Measurements from ENCODE around the gene ATXN3.
"Not testable (repeated sequence)": the region's sequence is repeated elsewhere in the genome, so short reads cannot be mapped to it uniquely, and the experiment has no call there.

The ATXN3 gene

DNA sequence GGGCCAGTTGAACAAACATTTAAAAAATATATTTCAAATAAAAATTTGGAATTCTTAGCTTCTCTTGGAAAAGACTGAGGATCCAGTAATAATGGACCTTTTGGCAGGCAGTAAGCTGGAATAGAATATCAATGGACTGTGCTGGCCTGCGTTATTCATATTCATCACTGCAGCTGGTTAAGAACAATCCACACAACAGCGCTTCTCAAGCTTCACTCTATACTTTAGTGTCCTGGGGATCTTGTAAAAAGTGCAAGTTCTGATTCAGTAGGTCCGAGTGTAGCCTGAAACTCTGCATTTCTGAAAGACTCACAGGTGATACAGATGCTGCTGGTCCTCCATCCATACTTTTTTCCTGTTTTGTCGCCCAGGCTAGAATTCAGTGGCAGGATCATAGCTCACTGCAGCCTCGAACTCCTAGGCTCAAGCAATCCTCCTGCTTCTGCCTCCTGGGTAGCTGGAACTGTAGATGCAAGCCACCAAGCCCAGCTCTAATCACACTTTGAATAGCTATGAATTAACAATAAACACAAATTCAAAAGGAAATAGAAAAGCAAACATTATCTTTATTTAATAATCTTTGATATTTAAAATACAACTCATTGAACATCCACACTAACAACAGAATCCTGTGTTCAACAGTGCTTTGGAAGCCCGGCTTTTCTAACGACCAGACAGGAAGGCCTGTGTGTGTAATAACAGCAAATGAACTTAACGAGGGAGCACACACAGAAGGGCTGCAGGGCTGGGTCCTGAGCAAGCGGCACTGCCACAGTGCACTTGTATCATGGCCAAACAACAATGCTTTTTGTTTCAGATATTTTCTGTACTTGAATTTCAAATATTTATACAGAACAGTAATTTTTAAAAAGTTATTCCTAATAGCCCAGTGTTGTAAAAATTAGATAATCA, 48.1 kb downstream of the ATXN3 start:
- no peak for DNase-seq

DNA sequence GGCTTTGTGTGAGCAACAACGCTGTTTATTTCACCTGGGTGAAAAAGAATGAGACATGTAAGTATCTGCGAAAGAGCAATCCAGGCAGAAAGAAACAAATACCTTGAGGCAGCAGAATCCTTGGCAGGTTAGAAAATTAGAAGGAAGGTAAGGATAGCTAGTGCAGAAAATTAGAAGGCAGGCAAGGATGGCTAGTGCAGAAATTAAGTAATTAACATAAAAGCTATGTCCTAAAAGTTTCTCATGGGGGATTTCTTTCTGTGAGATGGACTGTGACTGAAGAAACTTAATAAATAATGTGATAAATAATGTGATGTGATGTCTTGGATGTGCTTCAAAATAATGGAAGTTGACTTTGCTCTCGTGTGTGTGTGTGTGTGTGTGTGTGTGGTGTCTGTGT, 56.6 kb downstream of the ATXN3 start:
- no peak for DNase-seq

GRCh38 chr14:92049221-92049620, 57.2 kb downstream of the ATXN3 start:
- not testable (repeated sequence) for DNase-seq

DNA sequence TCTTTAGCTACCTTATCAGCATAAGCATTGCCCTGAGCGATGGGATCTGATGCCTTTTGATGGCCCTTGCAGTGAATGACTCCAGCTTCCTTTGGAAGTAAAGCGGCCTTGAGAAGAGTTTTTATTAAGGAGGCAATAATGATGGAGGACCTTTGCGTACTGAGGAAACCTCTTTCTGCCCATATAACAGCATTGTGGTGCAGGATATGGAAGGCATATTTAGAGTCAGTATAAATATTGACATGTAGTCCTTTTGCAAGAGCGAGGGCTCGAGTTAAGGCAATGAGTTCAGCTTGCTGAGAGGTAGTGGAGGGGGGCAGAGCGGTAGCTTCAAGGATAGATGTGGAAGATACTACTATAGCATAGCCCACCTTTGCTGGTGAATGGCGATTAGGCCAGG, 60.5 kb downstream of the ATXN3 start:
- DNase-seq, result not testable (repeated sequence)

- DNase-seq, result not testable (repeated sequence)
These were observed 64.6 kb downstream of the ATXN3 start for GRCh38 chr14:92041766-92042165.

DNA sequence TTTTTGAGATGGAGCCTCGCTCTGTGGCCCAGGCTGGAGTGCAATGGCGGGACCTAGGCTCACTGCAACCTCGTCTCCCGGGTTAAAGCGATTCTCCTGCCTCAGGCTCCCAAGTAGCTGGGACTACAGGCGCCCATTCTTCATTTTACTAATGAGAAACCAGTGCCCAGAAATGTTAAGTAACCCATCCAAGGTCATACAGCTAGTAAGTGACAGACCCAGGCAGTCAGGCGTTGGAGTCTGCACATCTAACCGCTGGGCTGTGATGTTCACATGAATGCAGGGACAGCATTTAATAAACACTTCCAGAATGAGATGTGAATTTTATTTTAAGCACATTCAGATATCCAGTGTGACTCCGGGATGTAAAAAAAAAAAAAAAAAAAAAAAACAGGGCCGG, 65.2 kb downstream of the ATXN3 start:
- DNase-seq, result no peak

- peak; percentile 7 for DNase-seq
These were observed 65.8 kb downstream of the ATXN3 start for GRCh38 chr14:92040431-92041051.

DNA sequence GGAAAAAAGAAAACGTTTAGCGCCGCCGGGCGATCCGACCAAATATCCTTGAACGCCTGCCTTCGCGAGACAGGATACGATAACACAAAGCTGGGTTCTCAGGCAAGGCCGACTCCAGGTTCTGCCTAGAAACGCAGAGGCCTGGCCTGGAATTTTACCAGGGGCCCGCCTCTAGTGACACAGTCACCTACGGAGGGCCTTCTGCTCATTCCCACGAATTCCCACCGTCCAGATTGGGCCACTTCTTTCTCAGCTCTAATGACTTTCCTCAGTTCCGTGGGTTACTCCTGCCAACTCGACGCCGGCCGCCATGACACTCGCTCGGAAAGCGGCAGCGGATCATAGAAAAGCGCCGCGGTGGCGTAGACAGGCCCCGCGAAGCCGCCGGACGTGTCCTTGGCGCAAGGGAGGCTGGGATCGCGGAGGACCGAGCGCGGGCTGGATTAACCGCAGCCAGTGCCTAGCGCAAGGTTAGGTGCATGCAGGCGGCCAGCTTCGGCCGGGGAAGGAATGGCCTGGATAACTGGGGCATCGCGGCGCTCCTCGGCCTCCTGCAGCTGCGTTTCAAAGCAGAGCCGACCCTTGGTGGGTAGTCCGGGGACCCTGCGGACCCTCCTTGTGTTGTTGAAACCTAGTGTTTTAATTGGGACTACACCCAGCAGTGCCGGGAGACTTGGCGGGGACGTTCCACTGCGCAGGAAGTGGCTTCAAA, 66.5 kb downstream of the ATXN3 start, which contains the start of gene TRIP11:
Gene TRIP11 (minus strand): TSS at position 341 of the 712 bp plus-strand sequence. CDS start 374 bp downstream, outside the sequence.
- DNase-seq, result peak; percentile 95

DNA sequence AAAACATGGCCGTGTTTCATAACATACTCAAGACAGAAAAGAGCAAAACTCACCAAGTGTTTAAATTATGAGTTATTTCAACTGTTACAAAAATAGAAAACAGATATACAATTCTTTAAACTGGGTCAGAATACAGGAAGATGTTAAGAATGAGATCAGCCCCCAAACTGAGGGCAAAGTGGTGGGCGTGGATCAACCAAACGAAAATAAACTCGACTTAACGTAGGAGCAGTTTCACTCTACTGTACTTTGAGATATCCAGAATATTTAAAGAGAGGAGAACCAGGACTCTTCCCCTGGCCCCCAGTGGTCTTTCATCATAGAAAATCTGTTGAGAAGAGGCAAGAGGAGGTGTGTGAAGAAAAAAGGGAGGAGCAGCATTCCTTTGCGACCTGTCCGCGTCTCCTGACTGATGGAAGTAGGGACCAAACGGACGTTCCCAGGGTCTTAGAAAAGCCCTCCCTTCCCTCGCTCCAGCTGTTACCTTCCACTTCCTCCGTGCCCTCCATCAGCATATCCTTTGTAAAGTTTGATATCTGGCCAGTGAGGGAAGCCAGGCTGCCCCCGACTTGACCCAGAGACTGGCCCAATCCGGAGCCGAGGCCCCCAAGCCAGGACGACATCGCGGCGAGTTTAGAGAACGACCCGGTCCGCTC, 67.2 kb downstream of the ATXN3 start:
- no peak for DNase-seq

DNA sequence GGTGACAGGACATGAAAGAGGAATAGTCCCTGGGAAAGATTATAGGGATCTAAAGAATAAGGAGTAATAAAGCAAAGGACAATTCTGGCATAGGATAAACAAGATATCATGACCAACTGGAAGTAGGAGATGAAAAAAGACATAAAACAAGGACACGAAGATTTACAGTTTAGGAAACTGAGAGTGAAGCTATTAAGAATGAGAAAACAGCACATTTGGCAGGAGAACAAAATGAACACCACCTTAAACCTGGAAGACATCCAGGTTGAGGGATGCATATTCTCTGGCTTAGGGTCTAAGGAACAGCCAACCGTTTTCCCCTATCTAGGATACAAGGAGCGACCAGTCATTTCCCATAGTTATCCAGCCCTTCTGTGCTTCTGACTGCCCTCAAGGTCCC, 68.4 kb downstream of the ATXN3 start:
- DNase-seq, result no peak

- DNase-seq, result no peak
These were observed 70.5 kb downstream of the ATXN3 start for GRCh38 chr14:92035890-92036289.

DNA sequence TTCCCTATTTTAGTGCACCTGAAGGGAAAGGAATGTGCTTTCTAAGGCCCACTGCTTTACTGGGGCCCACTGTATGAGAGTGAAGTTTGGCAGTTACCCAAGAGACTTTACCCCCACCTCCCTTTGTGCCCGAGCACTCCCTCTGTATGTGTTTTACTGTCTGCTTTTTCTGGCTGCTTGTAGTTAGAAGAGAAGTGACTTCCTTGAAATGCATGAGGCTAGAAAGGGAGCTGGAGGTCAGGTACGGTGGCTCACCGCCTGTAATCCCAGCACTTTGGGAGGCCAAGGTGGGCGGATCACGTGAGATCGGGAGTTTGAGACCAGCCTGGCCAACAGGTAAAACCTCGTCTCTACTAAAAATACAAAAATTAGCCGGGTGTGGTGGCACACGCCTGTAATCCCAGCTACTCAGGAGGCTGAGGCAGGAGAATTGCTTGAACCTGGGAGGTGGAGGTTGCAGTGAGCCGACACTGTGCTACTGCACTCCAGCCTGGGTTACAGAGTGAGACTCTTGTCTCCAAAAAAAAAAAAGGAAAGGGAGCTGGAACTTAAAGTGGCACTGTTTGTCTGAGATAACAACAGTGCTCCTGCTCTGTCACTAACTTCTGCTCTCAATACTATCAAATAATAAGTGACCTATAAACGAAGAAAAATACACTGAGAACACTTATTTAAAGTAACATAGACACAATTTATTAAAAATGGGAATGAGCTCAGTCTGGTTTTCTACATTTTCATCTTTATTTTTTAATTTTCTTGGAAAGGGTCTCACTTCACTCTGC, 72.3 kb downstream of the ATXN3 start:
- DNase-seq, result no peak

- no peak for DNase-seq
These were observed 72.9 kb downstream of the ATXN3 start for GRCh38 chr14:92033433-92033832.

- DNase-seq, result no peak
These were observed 79.7 kb downstream of the ATXN3 start for GRCh38 chr14:92026548-92027190.

DNA sequence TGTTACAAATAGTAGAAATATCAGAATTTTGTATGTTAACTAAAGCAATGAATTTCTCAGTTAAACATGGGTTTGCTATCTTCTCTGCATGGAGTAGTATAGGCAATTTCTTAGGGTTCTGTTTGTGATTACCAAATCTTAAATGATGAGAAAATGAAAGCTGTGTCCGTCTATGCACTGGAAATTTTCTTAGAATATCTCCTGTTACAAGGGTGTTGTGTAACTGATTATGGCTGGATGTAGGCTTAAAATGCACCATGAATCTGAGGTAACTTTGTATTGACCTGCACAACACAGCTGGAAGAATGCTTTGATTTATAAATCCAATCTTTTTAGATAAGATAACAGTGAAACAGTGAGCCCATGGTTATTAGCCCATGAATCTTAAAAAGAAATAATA, 84.3 kb downstream of the ATXN3 start:
- no peak for DNase-seq

- DNase-seq, result no peak
These were observed 84.9 kb downstream of the ATXN3 start for GRCh38 chr14:92021523-92021922.

- DNase-seq, result no peak
These were observed 92.3 kb downstream of the ATXN3 start for GRCh38 chr14:92014040-92014439.

DNA sequence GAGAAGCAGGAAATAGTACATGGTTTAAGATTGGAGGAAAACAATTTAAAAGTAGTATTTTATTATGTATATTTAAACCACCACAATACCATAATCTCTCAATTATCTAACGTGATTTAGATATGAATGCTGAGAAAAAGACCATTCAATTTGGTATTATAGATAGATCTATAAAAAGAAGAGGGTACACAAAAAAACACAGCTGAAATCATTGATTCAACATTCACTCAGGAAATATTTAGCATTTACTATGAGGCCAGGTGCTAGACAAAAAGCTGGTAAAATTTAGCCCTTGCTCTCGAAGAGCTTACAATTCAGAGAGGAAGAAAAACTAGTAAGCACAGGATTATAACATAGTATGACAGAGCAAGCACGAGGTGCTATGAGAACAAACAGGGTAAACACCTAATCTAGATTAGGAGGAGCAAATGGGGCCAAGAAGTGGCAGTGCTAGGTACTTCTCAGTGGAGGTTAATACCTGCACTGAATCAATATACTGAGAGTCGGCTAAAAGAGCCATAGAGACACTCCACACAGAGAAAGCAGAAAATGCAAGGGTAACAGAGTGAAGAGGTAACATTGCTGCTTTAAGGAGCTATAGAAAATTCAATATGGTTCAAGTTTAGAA, 94.1 kb downstream of the ATXN3 start:
- no peak for DNase-seq

- no peak for DNase-seq
These were observed 95.7 kb downstream of the ATXN3 start for GRCh38 chr14:92010644-92011043.

DNA sequence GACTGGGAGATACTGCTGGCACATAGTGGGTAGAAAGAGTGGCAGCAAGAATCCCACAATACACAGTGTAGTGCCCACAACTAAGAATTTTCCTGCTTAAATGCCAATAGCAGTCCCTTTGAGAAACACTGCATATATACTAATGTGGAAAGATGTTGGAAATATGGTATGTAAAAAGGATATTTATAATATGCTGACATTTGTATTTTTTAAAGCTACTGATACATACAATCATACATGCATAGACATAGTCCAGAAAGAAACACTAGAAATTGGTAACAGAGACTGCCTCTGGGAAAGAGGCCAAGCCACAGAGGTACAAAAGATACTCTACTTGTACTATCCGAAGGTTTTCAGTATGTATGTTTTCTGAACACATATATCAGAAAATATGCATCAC, 96.8 kb downstream of the ATXN3 start:
- no peak for DNase-seq

Data from CD4-positive, alpha-beta T cell treated with Interleukin-6 for 4 hours (primary cell).